Measurements from ENCODE around the gene MYRIP.
"Not testable (repeated sequence)": the region's sequence is repeated elsewhere in the genome, so short reads cannot be mapped to it uniquely, and the experiment has no call there.

Gene MYRIP

GRCh38 chr3:40267937-40268724 lies 458.7 kb downstream of the MYRIP start:
- TF ChIP-seq POU2F2 (IDR thresholded peaks at IDR 0.05; ENCODE audit: low read depth, low read length): no peak
- no peak for TF ChIP-seq PAX5 (IDR thresholded peaks at IDR 0.05; ENCODE audit: insufficient read depth, low read length, severe bottlenecking)
- no peak for TF ChIP-seq TAF1 (IDR thresholded peaks at IDR 0.05; ENCODE audit: low read depth, low read length)
- TF ChIP-seq POLR2AphosphoS5 (IDR thresholded peaks at IDR 0.05; ENCODE audit: low read depth, low read length): no peak
- no peak for TF ChIP-seq SPI1 (IDR thresholded peaks at IDR 0.05; ENCODE audit: low read depth, low read length)
- TF ChIP-seq POLR2A (IDR thresholded peaks at IDR 0.05; ENCODE audit: low read depth, low read length): no peak
- DNase-seq (ENCODE audit: insufficient read length, low spot score): no peak
- FAIRE-seq: no peak

GRCh38 chr3:40268802-40269524 lies 459.6 kb downstream of the MYRIP start:
- DNase-seq (ENCODE audit: insufficient read length, low spot score) (no peak), FAIRE-seq (no peak)
- no peak for TF ChIP-seq POLR2A (IDR thresholded peaks at IDR 0.05; ENCODE audit: low read depth, low read length)
- no peak for TF ChIP-seq POLR2AphosphoS5 (IDR thresholded peaks at IDR 0.05; ENCODE audit: low read depth, low read length)
- no peak for TF ChIP-seq PAX5 (IDR thresholded peaks at IDR 0.05; ENCODE audit: insufficient read depth, low read length, severe bottlenecking)
- no peak for TF ChIP-seq SPI1 (IDR thresholded peaks at IDR 0.05; ENCODE audit: low read depth, low read length)
- TF ChIP-seq POU2F2 (IDR thresholded peaks at IDR 0.05; ENCODE audit: low read depth, low read length): no peak
- TF ChIP-seq TAF1 (IDR thresholded peaks at IDR 0.05; ENCODE audit: low read depth, low read length): no peak

- TF ChIP-seq SPI1 (IDR thresholded peaks at IDR 0.05; ENCODE audit: low read depth, low read length) (no peak), POU2F2 (IDR thresholded peaks at IDR 0.05; ENCODE audit: low read depth, low read length) (no peak), POLR2AphosphoS5 (IDR thresholded peaks at IDR 0.05; ENCODE audit: low read depth, low read length) (no peak), POLR2A (IDR thresholded peaks at IDR 0.05; ENCODE audit: low read depth, low read length) (no peak), PAX5 (IDR thresholded peaks at IDR 0.05; ENCODE audit: insufficient read depth, low read length, severe bottlenecking) (no peak), TAF1 (IDR thresholded peaks at IDR 0.05; ENCODE audit: low read depth, low read length) (no peak)
- FAIRE-seq: no peak
- DNase-seq (ENCODE audit: insufficient read length, low spot score): no peak
Measured at GRCh38 chr3:40278791-40279190, 469.4 kb downstream of the MYRIP start.

GRCh38 chr3:40281995-40282394 lies 472.6 kb downstream of the MYRIP start:
- TF ChIP-seq POLR2AphosphoS5 (IDR thresholded peaks at IDR 0.05; ENCODE audit: low read depth, low read length): no peak
- TF ChIP-seq PAX5 (IDR thresholded peaks at IDR 0.05; ENCODE audit: insufficient read depth, low read length, severe bottlenecking): no peak
- no peak for TF ChIP-seq TAF1 (IDR thresholded peaks at IDR 0.05; ENCODE audit: low read depth, low read length)
- no peak for DNase-seq (ENCODE audit: insufficient read length, low spot score)
- FAIRE-seq: no peak

- FAIRE-seq; DNase-seq (ENCODE audit: insufficient read length, low spot score): not testable (repeated sequence)
Measured at GRCh38 chr3:40283057-40283456, 473.6 kb downstream of the MYRIP start.

- FAIRE-seq (no peak), DNase-seq (ENCODE audit: insufficient read length, low spot score) (no peak)
- no peak for TF ChIP-seq TAF1 (IDR thresholded peaks at IDR 0.05; ENCODE audit: low read depth, low read length)
- no peak for TF ChIP-seq POLR2A (IDR thresholded peaks at IDR 0.05; ENCODE audit: low read depth, low read length)
- TF ChIP-seq POLR2AphosphoS5 (IDR thresholded peaks at IDR 0.05; ENCODE audit: low read depth, low read length): no peak
- no peak for TF ChIP-seq POU2F2 (IDR thresholded peaks at IDR 0.05; ENCODE audit: low read depth, low read length)
- no peak for TF ChIP-seq SPI1 (IDR thresholded peaks at IDR 0.05; ENCODE audit: low read depth, low read length)
- no peak for TF ChIP-seq PAX5 (IDR thresholded peaks at IDR 0.05; ENCODE audit: insufficient read depth, low read length, severe bottlenecking)
Measured at GRCh38 chr3:40287248-40287647, 477.8 kb downstream of the MYRIP start.

GRCh38 chr3:40290396-40290795 lies 481.0 kb downstream of the MYRIP start:
- FAIRE-seq (no peak), DNase-seq (ENCODE audit: insufficient read length, low spot score) (no peak)
- TF ChIP-seq POLR2AphosphoS5 (IDR thresholded peaks at IDR 0.05; ENCODE audit: low read depth, low read length): no peak
- no peak for TF ChIP-seq POLR2A (IDR thresholded peaks at IDR 0.05; ENCODE audit: low read depth, low read length)
- no peak for TF ChIP-seq SPI1 (IDR thresholded peaks at IDR 0.05; ENCODE audit: low read depth, low read length)
- TF ChIP-seq PAX5 (IDR thresholded peaks at IDR 0.05; ENCODE audit: insufficient read depth, low read length, severe bottlenecking): no peak
- no peak for TF ChIP-seq TAF1 (IDR thresholded peaks at IDR 0.05; ENCODE audit: low read depth, low read length)
- no peak for TF ChIP-seq POU2F2 (IDR thresholded peaks at IDR 0.05; ENCODE audit: low read depth, low read length)

GRCh38 chr3:40291471-40291870 lies 482.1 kb downstream of the MYRIP start:
- FAIRE-seq: no peak
- no peak for DNase-seq (ENCODE audit: insufficient read length, low spot score)
- TF ChIP-seq POLR2A (IDR thresholded peaks at IDR 0.05; ENCODE audit: low read depth, low read length) (no peak), SPI1 (IDR thresholded peaks at IDR 0.05; ENCODE audit: low read depth, low read length) (no peak), POLR2AphosphoS5 (IDR thresholded peaks at IDR 0.05; ENCODE audit: low read depth, low read length) (no peak), POU2F2 (IDR thresholded peaks at IDR 0.05; ENCODE audit: low read depth, low read length) (no peak)

- TF ChIP-seq POLR2AphosphoS5 (IDR thresholded peaks at IDR 0.05; ENCODE audit: low read depth, low read length) (no peak), POU2F2 (IDR thresholded peaks at IDR 0.05; ENCODE audit: low read depth, low read length) (no peak), TAF1 (IDR thresholded peaks at IDR 0.05; ENCODE audit: low read depth, low read length) (no peak), SPI1 (IDR thresholded peaks at IDR 0.05; ENCODE audit: low read depth, low read length) (no peak), PAX5 (IDR thresholded peaks at IDR 0.05; ENCODE audit: insufficient read depth, low read length, severe bottlenecking) (no peak)
- DNase-seq (ENCODE audit: insufficient read length, low spot score): no peak
- no peak for FAIRE-seq
Measured at GRCh38 chr3:40292637-40293349, 483.4 kb downstream of the MYRIP start.

Data from GM12891 (cell line).